GM19468 (cell line): Measurements from ENCODE around the gene CAMK4.
A peak's percentile ranks its signal among the peaks of the same experiment; 100 is the strongest.

Experiments
- ATAC-seq: cut with Tn5 transposase; IDR thresholded peaks from one replicate; pipeline ENCODE4 v1.9.1; 2021; ENCODE audit warnings: mild to moderate bottlenecking, moderate library complexity, moderate number of reproducible peaks; ENCODE audit not compliant: unreplicated experiment; ENCODE audit errors: extremely low read depth

CAMK4 gene

GRCh38 chr5:111511831-111512374 lies 287.7 kb downstream of the CAMK4 start:
- ATAC-seq: no peak

GRCh38 chr5:111512375-111513130 lies 288.4 kb downstream of the CAMK4 start, which contains the start of gene STARD4:
Gene STARD4, minus strand, starts transcription at chr5:111512535. Its CDS starts 5,102 bp downstream, at chr5:111507433.
- peak; percentile 92 for ATAC-seq

- no peak for ATAC-seq
Observed at GRCh38 chr5:111513131-111513520, 288.9 kb downstream of the CAMK4 start.

DNA sequence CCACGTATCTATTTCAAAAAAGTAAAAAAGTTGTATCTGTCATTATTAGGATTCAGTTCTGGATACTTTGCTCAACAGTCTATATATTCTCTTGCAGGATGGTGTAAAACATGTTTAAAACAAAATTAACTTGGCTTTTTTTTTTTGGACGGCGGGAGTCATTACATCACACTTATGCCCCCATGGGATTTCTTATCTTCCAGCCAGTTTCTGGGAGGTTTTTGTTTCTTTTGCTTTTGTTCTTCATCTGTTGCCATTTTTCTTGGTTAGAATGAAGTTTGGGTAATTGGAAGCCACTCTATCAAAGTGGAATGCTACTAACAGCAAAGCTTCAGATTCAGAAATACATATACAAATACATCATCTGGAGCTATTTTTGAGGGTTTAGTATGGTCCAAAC lies 289.9 kb downstream of the CAMK4 start:
- no peak for ATAC-seq

- ATAC-seq: no peak
Observed at GRCh38 chr5:111517853-111518501, 293.8 kb downstream of the CAMK4 start.

GRCh38 chr5:111518777-111519176 lies 294.6 kb downstream of the CAMK4 start:
- no peak for ATAC-seq

DNA sequence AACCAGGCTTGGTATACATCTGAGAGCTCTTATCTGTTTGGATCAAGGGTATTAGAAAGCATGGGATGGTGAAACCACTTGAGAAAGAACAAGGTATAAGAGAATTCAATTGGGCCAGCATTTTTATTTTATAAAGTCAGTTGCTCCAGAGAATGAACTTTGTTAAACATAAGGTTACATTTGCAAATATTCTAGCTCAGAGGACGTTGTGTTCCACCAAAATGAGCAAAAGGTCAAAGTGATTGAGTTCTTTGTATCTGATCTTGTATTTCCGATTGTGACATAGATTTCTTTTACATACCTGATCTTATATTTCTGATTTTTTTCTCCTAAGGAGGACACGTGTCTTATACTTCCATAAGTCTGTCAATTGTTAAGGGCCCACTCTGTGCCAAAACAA lies 296.7 kb downstream of the CAMK4 start:
- no peak for ATAC-seq

DNA sequence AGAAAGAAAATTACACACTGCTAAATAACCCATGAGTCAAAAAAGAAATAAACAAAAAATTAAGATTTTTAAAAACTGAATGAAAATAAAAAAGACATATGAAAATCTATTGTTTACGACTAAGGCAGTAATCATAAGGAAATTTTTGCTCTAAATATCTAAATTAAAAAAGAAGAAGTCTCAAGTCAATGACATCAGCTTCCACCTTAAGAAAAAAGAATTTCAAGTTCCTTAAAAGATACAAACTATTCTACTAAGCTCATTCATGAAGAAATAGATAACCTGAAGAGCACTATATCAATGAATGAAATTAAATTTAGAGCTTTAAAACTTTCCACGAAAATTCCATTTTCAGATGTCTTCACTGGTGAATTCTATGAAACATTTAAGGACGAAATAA lies 303.9 kb downstream of the CAMK4 start:
- no peak for ATAC-seq

DNA sequence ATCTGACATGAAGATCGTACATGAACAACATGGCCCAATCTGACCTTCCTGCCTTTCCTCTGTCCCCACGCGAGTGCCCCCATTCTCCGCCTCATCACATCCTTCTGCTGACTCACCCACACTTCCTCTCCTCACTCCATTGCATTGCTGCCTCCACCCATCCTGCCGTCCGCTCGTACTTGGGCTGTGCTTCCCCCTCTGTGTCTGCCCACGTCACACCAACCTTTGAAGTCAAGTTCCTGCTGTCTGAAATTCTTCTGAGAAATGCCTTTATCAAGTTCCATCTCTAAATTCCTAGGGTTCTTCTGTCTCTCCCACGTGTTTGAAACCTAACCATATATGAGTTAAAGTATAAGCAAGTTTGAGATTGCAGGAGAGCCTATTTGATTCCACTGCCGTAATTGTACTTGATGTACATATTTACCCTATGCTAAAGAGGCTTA lies 306.1 kb downstream of the CAMK4 start:
- ATAC-seq: no peak

DNA sequence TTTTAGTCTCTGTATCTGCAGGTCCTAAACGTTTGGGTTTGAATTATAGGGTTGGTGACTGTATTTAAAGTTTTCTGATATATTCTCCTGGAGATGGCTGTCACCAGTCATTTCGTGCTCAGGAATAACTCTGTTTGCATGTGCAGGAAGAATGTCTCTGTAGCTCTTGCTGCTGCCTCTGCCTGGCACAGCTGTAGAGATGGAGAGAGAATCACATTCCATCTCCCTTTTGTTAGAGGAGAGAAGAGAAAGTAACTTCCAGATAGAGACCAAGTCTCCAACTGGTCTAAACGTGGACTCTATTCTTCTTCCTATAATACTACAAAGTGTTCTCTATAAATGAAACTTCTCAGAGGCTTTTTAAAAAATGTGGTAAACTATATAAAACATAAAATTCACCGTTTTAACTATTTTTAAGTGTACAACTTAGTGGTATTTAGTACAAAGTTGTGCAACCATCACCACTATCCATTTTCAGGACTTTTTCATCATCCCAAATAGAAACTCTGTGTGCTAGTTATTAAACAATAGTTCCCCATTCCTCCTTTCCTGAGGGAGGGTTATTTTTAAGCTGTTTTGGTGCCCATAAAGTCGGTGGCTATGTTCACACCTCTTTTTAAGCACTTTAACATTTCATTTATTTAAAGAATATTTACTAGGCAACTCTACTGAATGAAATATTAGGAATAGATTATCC lies 308.9 kb downstream of the CAMK4 start:
- ATAC-seq: no peak

GRCh38 chr5:111535879-111536549 lies 311.8 kb downstream of the CAMK4 start:
- no peak for ATAC-seq

DNA sequence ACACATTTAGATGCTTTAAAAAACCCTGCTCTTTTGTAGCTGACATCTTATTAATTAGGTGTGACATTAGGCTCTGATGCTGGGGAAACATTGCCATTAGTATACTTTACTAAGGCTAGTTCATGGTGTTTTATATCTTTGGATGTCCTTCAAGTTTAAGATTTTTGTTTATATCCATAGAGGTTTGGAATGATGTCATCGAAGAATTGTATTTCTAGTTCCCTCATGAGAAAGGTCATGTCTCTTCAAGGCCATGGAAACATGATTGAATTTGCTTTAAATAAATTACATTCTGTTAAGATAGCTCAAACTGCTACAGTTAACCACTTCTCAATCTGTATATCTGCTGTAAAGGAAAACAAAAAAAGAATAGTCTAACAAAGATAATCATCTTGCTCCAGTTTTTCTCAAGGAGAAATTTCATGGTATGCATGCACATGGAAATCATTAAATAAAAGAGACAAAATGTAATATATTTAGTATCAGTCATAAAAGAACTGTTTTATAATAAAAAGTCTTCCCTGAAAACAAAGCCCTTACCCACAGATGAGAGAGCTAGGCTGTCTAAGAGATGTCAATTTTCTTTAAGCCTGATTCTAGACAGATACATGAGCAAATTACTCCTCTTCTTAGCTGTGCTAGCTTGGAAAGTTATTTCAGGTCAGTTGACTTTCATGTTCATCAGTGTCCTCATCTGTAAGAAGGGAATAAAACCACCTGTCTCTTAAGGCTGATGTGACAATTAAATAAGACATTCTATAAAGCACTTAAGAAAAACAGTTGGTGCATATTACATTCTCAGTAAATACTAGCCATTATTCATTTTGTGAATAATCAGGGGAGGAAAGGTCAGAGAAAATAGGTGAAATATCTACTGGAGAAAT lies 313.2 kb downstream of the CAMK4 start:
- no peak for ATAC-seq
